HL-60/S4 treated with phorbol 12-myristate 13-acetate at 8.2 ng/mL for 4 days and 3 days (cell line): ENCODE measurements around the gene BEND5.

Experiments used
- in situ Hi-C: fragments of 300-500 bp; cut with MboI; formaldehyde crosslinking; loops from 2 replicates; pipeline ENCODE4 v1.15.0; 2022; ENCODE audit warnings: low sequenced_read_pairs

The BEND5 gene

GRCh38 chr1:48767975-48768510, 8.6 kb downstream of the BEND5 start:
- in situ Hi-C loops: no loop called here

GRCh38 chr1:48765335-48765734, 11.4 kb downstream of the BEND5 start:
- in situ Hi-C loops: no loop called here

- in situ Hi-C loops: no loop called here
These were observed 14.7 kb downstream of the BEND5 start for GRCh38 chr1:48761986-48762385.

GRCh38 chr1:48761411-48761810, 15.3 kb downstream of the BEND5 start:
- in situ Hi-C loops: no loop called here

- in situ Hi-C loops: no loop called here
These were observed 15.8 kb downstream of the BEND5 start for GRCh38 chr1:48760857-48761256.

GRCh38 chr1:48758976-48759375, 17.7 kb downstream of the BEND5 start:
- in situ Hi-C loops: no loop called here

GRCh38 chr1:48757363-48757762, 19.3 kb downstream of the BEND5 start:
- in situ Hi-C loops: no loop called here

GRCh38 chr1:48756683-48757316, 19.9 kb downstream of the BEND5 start:
- in situ Hi-C loops: no loop called here

GRCh38 chr1:48753293-48753692, 23.4 kb downstream of the BEND5 start:
- in situ Hi-C loops: no loop called here

- in situ Hi-C loops: no loop called here
These were observed 26.6 kb downstream of the BEND5 start for GRCh38 chr1:48750109-48750508.

- in situ Hi-C loops: no loop called here
These were observed 27.6 kb downstream of the BEND5 start for GRCh38 chr1:48749068-48749467.

- in situ Hi-C loops: no loop called here
These were observed 29.8 kb downstream of the BEND5 start for GRCh38 chr1:48746906-48747305.

- in situ Hi-C loops: no loop called here
These were observed 32.7 kb downstream of the BEND5 start for GRCh38 chr1:48744032-48744431.

- in situ Hi-C loops: no loop called here
These were observed 33.2 kb downstream of the BEND5 start for GRCh38 chr1:48743480-48743879.

GRCh38 chr1:48741380-48741779, 35.3 kb downstream of the BEND5 start:
- in situ Hi-C loops: no loop called here

GRCh38 chr1:48740621-48741020, 36.1 kb downstream of the BEND5 start:
- in situ Hi-C loops: no loop called here

GRCh38 chr1:48739091-48739490, 37.6 kb downstream of the BEND5 start:
- in situ Hi-C loops: no loop called here

GRCh38 chr1:48738356-48738755, 38.3 kb downstream of the BEND5 start:
- in situ Hi-C loops: no loop called here

GRCh38 chr1:48735796-48736195, 40.9 kb downstream of the BEND5 start:
- in situ Hi-C loops: no loop called here

- in situ Hi-C loops: no loop called here
These were observed 46.4 kb downstream of the BEND5 start for GRCh38 chr1:48730164-48730910.

- in situ Hi-C loops: no loop called here
These were observed 48.1 kb downstream of the BEND5 start for GRCh38 chr1:48728584-48728983.

GRCh38 chr1:48726557-48727215, 50.0 kb downstream of the BEND5 start:
- in situ Hi-C loops: no loop called here
